Loucy (cell line): ENCODE data around the gene MED8.

ENCODE experiments used
- H2AFZ ChIP-seq: fragments of 200-600 bp; sonication (generic); 2 replicates; pipeline ENCODE4 v1.6.0; 2016; ENCODE audit warnings: antibody characterized with exemption, mild to moderate bottlenecking, low read length, moderate library complexity
- H3F3A ChIP-seq: fragments of 200-600 bp; 2 replicates; pipeline ENCODE4 v1.6.0; 2016; ENCODE audit warnings: antibody characterized with exemption, low read depth, mild to moderate bottlenecking
- H3K27me3 ChIP-seq: fragments of 200-600 bp; sonication (generic); 2 replicates; pipeline ENCODE4 v1.6.1; 2014; ENCODE audit warnings: low read length, mild to moderate bottlenecking; ENCODE audit not compliant: insufficient read depth, poor library complexity, severe bottlenecking
- H3K36me3 ChIP-seq: fragments of 200-600 bp; sonication (generic); 2 replicates; pipeline ENCODE4 v1.6.1; 2016; ENCODE audit warnings: low read length; ENCODE audit not compliant: insufficient read depth
- H3K4me1 ChIP-seq: fragments of 200-600 bp; sonication (generic); 2 replicates; pipeline ENCODE4 v1.5.1; 2014; ENCODE audit warnings: low read length, mild to moderate bottlenecking; ENCODE audit not compliant: insufficient read depth, poor library complexity, severe bottlenecking
- H3K4me2 ChIP-seq: fragments of 200-600 bp; sonication (generic); 2 replicates; pipeline ENCODE4 v1.6.0; 2014; ENCODE audit warnings: antibody characterized with exemption, low read length, low read depth, mild to moderate bottlenecking; ENCODE audit not compliant: poor library complexity, severe bottlenecking
- H3K4me3 ChIP-seq: fragments of 200-600 bp; sonication (generic); 2 replicates; pipeline ENCODE4 v1.5.1; 2014; ENCODE audit warnings: low read length, mild to moderate bottlenecking, mixed read lengths; ENCODE audit not compliant: poor library complexity, severe bottlenecking
- H3K79me2 ChIP-seq: fragments of 200-600 bp; sonication (generic); 2 replicates; pipeline ENCODE4 v1.6.1; 2014; ENCODE audit warnings: low read length; ENCODE audit not compliant: insufficient read depth
- H3K9ac ChIP-seq: fragments of 200-600 bp; sonication (generic); 2 replicates; pipeline ENCODE4 v1.6.0; 2014; ENCODE audit warnings: mild to moderate bottlenecking, low read depth, low read length, moderate library complexity; ENCODE audit not compliant: poor library complexity, severe bottlenecking
- H3K9me2 ChIP-seq: fragments of 200-600 bp; sonication (generic); replicated peaks from 2 replicates; pipeline ENCODE4 v1.6.1; 2016; ENCODE audit warnings: low read depth, low read length, mixed read lengths
- H3K9me3 ChIP-seq: fragments of 200-600 bp; sonication (generic); 2 replicates; pipeline ENCODE4 v1.6.1; 2014; ENCODE audit warnings: mild to moderate bottlenecking, antibody characterized with exemption, low read length, low read depth; ENCODE audit not compliant: insufficient read depth
- H4K20me1 ChIP-seq: fragments of 200-600 bp; sonication (generic); 2 replicates; pipeline ENCODE4 v1.6.0; 2014; ENCODE audit warnings: antibody characterized with exemption, low read length, mild to moderate bottlenecking; ENCODE audit not compliant: insufficient read depth, poor library complexity, severe bottlenecking
- EZH2phosphoT487 ChIP-seq: fragments of 200-600 bp; IDR thresholded peaks from 2 replicates; pipeline ENCODE4 v1.6.1; 2018; ENCODE audit warnings: antibody characterized with exemption, mild to moderate bottlenecking, moderate library complexity, borderline replicate concordance
- TF ChIP-seq, protein P1 (sequence below): fragments of 200-600 bp; sonication (generic); conservative IDR thresholded peaks from 2 replicates; pipeline ENCODE4 v1.5.1; 2014; ENCODE audit warnings: mild to moderate bottlenecking, antibody characterized with exemption, low read length

The MED8 gene

DNA sequence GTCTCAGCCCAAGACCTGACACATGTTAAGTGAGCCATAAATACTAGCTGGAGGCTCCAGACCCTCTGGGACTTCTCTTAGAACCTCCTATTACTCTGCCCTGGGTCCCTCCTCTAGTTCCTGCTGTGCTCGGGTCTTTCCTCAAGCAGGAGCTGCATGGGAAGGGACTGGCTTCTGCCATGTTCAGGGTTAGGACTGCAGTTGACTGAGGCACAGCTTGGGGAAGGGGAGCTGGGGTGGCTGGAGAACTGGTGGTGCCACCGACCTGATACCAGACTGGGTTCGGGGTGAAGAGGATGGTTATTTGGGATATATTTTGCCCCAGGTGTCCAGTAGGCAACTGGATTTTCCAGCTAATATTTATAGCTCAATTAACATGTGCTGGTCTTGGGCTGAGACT is 48.4 kb upstream of the MED8 start:
- Histone ChIP-seq H3K9ac (no peak overlapping the region), H3K4me3 (no peak overlapping the region), H3K4me1 (no peaks in the 10 kb centered on the region), H4K20me1 (no peaks in the 10 kb centered on the region), H2AFZ (no peak overlapping the region), H3F3A (no peaks in the 10 kb centered on the region), H3K27me3 (no peaks in the 10 kb centered on the region), H3K9me2 (no peaks in the 10 kb centered on the region), H3K79me2 (no peaks in the 10 kb centered on the region), H3K4me2 (no peak overlapping the region), H3K9me3 (no peaks in the 10 kb centered on the region), H3K36me3 (peaks cover 17% of the 10 kb centered on the region; the same call in 1 of the 2 replicates)
- TF ChIP-seq, protein P1, sequence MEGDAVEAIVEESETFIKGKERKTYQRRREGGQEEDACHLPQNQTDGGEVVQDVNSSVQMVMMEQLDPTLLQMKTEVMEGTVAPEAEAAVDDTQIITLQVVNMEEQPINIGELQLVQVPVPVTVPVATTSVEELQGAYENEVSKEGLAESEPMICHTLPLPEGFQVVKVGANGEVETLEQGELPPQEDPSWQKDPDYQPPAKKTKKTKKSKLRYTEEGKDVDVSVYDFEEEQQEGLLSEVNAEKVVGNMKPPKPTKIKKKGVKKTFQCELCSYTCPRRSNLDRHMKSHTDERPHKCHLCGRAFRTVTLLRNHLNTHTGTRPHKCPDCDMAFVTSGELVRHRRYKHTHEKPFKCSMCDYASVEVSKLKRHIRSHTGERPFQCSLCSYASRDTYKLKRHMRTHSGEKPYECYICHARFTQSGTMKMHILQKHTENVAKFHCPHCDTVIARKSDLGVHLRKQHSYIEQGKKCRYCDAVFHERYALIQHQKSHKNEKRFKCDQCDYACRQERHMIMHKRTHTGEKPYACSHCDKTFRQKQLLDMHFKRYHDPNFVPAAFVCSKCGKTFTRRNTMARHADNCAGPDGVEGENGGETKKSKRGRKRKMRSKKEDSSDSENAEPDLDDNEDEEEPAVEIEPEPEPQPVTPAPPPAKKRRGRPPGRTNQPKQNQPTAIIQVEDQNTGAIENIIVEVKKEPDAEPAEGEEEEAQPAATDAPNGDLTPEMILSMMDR: no peak
- no peak for TF ChIP-seq EZH2phosphoT487

DNA sequence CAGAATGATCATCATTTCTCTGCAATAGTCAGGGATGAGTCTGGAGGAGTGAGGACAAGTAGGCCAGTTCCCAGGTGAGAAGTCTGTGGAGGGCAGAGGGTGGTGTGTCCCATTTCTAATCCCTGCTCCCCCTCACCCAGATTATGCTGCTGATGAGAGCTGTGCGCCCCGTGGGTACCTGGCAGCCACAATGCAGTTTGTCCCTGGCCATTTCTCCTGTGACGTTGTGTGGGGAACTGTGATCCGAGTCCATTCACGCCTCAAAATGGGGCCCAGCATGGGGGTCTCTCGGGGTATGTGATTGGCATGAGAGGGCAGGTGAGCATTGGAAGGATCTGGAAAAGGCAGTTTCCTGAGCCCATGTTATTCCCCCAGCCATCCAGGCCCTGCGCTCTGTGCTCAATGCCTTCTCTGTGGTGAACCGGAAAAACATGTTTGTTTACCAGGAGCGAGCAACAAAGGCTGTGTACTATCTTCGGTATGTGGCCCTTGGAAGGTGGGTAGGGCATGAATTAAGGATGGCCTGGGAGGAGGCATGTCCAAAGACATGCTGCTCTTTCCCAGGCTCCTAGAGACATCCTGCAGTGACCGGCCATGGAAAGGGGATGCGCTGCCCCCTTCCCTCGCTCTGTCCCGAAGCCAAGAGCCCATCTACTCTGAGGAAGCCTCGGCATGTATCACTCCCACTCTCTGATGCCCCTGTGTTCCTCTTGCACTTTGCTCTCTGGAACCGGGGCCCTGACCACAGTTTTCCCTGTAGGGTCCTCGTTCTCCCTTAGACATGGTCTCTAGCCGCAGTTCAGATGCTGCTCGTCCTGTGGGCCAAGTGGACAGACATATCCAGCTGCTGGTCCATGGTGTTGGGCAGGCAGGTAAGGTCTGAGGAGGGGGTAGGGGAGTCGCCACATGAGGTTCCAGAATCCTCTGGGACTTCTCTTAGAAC is 47.7 kb upstream of the MED8 start:
- Histone ChIP-seq H3K4me1 (no peaks in the 10 kb centered on the region), H3K4me2 (no peak overlapping the region), H3K9me2 (no peaks in the 10 kb centered on the region), H4K20me1 (no peaks in the 10 kb centered on the region), H3K27me3 (no peaks in the 10 kb centered on the region), H3K4me3 (no peak overlapping the region), H2AFZ (no peak overlapping the region), H3K9me3 (no peaks in the 10 kb centered on the region), H3K36me3 (peaks cover 24% of the 10 kb centered on the region; the same call in 1 of the 2 replicates), H3K9ac (no peak overlapping the region), H3F3A (no peaks in the 10 kb centered on the region), H3K79me2 (no peaks in the 10 kb centered on the region)
- TF ChIP-seq, protein P1: no peak
- no peak for TF ChIP-seq EZH2phosphoT487

DNA sequence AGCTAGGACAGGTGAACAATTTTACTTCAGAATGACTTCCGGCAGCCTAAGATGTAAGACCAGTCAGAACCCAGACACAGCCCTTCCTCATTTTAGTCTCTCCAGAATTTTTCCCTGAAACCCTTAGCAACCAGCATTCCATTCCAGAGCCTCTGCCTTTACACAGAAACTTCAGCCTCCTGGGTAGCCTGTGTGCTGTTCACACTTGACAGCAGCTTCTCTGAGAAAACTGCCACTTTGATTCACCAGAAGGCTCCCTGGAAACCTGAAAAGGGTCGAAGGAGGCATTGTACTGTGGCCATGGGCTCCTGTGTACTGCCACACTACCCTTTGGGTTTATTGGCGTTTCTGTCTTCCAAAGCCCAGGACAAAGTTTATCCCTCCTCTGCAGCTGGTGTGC is 46.8 kb upstream of the MED8 start:
- Histone ChIP-seq H3K9me3 (no peaks in the 10 kb centered on the region), H3K9ac (no peak overlapping the region), H3K4me1 (no peaks in the 10 kb centered on the region), H3K27me3 (no peaks in the 10 kb centered on the region), H4K20me1 (no peaks in the 10 kb centered on the region), H3K79me2 (no peaks in the 10 kb centered on the region), H3K4me3 (no peak overlapping the region), H3K4me2 (no peak overlapping the region), H3K36me3 (peaks cover 32% of the 10 kb centered on the region; the same call in 1 of the 2 replicates), H2AFZ (no peak overlapping the region), H3K9me2 (no peaks in the 10 kb centered on the region), H3F3A (no peaks in the 10 kb centered on the region)
- TF ChIP-seq, protein P1: no peak
- TF ChIP-seq EZH2phosphoT487: no peak
